ENCODE data around the gene OR52E2.
"Not testable (repeated sequence)": the region's sequence is repeated elsewhere in the genome, so short reads cannot be mapped to it uniquely, and the experiment has no call there.

The OR52E2 gene

DNA sequence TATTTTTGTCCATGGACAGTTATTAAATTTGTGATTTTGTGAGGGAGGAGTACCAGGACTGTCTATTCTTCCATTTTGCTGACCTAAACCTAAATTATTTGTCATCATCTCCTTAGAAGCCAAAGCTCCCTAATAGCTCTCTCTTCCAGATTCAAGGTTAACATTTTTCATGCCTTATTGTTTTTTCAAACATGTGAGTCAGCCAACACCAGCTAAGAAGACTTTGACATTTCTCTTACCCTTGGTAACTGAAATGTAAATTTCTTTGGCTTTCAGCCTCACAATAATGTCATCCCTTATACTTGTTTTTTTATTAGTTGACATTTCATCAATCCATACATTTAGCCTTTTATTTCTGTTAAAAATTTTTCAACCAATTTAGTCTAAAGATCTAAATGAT lies 29.1 kb upstream of the OR52E2 start:
- TF ChIP-seq, protein P1, sequence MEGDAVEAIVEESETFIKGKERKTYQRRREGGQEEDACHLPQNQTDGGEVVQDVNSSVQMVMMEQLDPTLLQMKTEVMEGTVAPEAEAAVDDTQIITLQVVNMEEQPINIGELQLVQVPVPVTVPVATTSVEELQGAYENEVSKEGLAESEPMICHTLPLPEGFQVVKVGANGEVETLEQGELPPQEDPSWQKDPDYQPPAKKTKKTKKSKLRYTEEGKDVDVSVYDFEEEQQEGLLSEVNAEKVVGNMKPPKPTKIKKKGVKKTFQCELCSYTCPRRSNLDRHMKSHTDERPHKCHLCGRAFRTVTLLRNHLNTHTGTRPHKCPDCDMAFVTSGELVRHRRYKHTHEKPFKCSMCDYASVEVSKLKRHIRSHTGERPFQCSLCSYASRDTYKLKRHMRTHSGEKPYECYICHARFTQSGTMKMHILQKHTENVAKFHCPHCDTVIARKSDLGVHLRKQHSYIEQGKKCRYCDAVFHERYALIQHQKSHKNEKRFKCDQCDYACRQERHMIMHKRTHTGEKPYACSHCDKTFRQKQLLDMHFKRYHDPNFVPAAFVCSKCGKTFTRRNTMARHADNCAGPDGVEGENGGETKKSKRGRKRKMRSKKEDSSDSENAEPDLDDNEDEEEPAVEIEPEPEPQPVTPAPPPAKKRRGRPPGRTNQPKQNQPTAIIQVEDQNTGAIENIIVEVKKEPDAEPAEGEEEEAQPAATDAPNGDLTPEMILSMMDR (conservative IDR thresholded peaks at IDR 0.05; ENCODE audit: low read length), result no peak
- no peak overlapping the region for H3K4me3 ChIP-seq (ENCODE audit: low read length)
- DNase-seq (ENCODE audit: low read depth), result no peak

DNA sequence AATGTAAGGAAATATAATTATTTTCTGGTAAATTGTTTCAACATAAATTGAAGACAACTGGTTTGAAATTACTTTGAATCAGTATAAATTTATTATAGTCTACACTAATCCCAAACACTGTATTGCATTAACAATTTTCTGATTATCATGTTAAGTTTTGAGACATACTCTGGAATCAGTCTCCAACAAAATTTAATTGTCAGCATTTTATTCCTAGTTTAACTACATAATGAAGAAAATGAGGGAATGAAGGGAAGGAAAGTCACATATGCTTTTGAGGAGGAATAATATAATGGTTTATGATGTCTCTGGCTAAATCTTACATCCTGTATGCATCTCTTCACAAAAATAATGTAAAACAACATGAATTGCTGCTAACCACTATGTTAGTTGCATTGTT lies 24.2 kb upstream of the OR52E2 start:
- DNase-seq (ENCODE audit: low read depth), result no peak
- TF ChIP-seq, protein P1 (conservative IDR thresholded peaks at IDR 0.05; ENCODE audit: low read length), result no peak

DNA sequence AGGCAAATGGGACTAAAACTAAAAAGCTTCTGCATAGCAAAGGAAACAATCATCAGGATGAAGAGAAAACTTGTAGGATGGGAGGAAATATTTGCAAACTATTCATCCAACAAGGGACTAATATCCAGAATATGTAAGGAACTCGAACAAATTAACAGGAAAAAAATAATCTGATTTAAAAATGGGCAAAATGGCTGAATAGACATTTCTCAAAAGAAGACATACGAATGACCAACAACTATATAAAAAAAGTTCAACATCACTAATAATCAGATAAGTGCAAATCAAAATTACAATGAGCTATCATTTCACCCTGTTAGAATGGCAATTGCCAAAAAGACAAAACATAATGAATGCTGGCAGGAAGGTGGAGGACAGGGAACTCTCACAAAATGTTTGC lies 22.0 kb upstream of the OR52E2 start:
- TF ChIP-seq, protein P1 (conservative IDR thresholded peaks at IDR 0.05; ENCODE audit: low read length), result no peak
- no peak for DNase-seq (ENCODE audit: low read depth)
- no peak overlapping the region for H3K4me3 ChIP-seq (ENCODE audit: low read length)

More for the DNA sequence above, 24.2 kb upstream of the OR52E2 start:
- H3K4me3 ChIP-seq (ENCODE audit: low read length), result no peak overlapping the region

DNA sequence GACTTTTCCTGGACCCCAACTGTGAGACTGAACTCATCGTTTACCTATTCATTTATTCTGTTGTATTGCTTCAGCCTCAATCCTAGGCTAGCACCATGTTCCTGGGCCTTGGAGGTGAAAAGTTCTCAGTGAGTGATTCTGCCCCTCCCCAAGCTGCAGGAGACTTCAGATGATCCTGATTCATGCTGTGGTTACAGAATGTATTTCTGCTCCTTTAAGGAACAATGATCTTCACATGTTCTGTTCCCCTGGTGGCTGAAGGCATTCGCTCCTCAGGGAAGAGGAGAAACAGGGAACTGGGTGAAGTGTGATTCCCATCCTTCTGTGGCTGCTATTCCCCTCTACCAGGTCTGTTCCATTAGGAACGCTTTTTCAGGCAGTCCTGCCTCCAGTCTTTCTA lies 12.4 kb upstream of the OR52E2 start:
- H3K4me3 ChIP-seq (ENCODE audit: low read length), result no peak overlapping the region
- TF ChIP-seq, protein P1 (conservative IDR thresholded peaks at IDR 0.05; ENCODE audit: low read length), result no peak
- DNase-seq (ENCODE audit: low read depth), result no peak

DNA sequence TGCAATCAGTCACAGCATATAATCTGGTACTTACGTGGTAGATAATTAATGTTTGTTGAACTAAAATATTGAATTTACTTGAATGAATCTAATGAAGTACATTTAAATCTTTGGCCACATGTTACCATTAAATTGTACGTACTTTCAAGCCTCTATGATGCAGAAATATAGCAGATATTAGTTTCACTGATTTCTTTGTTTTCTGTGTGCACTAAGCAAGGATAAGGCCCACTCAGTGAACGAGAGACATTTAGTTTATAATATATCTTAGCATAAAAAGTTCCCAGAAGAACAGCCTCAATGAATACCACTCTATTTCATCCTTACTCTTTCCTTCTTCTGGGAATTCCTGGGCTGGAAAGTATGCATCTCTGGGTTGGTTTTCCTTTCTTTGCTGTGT lies 9.8 kb upstream of the OR52E2 start, which contains the start of gene OR52E1:
Gene OR52E1 (plus strand): TSS at position 301 of the 400 bp plus-strand sequence.
- DNase-seq (ENCODE audit: low read depth), result no peak
- no peak within 1 kb of the TSS for H3K4me3 ChIP-seq (ENCODE audit: low read length)
- TF ChIP-seq, protein P1 (conservative IDR thresholded peaks at IDR 0.05; ENCODE audit: low read length), result no peak

DNA sequence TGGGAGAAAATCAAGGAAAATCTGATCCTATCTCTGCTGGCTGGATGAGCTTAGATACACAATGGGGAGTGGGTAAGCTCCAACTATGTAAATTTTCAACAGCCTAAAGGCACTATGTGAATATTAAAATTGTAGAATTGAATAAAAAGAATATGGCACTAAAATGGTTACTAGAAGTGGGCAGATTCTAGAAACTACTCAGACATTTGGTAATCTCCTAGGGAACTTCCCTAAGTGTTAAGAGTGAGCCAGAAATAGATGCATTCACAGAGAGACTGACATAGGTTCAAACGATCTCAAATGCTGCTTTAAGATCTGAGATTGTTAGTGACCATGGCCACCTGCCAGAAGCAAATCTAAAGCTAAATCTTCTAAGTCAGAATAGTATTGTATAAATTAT lies 5.6 kb upstream of the OR52E2 start:
- no peak for DNase-seq (ENCODE audit: low read depth)
- TF ChIP-seq, protein P1 (conservative IDR thresholded peaks at IDR 0.05; ENCODE audit: low read length), result no peak
- H3K4me3 ChIP-seq (ENCODE audit: low read length), result no peak overlapping the region

DNA sequence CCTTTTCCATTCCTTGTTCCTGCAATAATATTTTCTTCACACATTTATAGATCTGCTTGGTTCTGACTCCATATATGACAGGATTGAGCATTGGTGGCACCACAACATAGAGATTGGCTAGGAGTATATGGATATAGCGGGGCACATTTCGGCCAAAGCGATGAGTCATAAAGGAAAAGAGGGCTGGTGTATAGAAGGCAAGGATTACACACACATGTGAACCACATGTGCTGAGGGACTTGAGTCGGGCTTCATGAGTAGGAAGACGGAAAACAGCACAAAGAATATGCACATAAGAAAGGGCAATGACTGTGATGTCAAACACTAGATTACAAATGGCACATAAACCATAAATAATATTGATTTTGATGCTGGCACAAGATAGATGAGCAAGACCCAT lies 748 bp downstream of the OR52E2 start:
- H3K4me3 ChIP-seq (ENCODE audit: low read length); DNase-seq (ENCODE audit: low read depth): not testable (repeated sequence)

DNA sequence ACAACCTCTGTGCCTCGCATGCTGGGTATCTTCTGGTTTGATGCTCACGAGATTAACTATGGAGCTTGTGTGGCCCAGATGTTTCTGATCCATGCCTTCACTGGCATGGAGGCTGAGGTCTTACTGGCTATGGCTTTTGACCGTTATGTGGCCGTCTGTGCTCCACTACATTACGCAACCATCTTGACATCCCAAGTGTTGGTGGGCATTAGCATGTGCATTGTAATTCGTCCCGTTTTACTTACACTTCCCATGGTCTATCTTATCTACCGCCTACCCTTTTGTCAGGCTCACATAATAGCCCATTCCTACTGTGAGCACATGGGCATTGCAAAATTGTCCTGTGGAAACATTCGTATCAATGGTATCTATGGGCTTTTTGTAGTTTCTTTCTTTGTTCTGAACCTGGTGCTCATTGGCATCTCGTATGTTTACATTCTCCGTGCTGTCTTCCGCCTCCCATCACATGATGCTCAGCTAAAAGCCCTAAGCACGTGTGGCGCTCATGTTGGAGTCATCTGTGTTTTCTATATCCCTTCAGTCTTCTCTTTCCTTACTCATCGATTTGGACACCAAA lies 12.6 kb downstream of the OR52E2 start:
- TF ChIP-seq, protein P1 (conservative IDR thresholded peaks at IDR 0.05; ENCODE audit: low read length), result no peak
- H3K4me3 ChIP-seq (ENCODE audit: low read length), result no peak overlapping the region
- no peak for DNase-seq (ENCODE audit: low read depth)

Measured in AG10803 (cell line).